Measurements from ENCODE around the gene PPP1R15A.
A peak's percentile ranks its signal among the peaks of the same experiment; 100 is the strongest.
"Not testable (repeated sequence)": the region's sequence is repeated elsewhere in the genome, so short reads cannot be mapped to it uniquely, and the experiment has no call there.

Gene PPP1R15A

DNA sequence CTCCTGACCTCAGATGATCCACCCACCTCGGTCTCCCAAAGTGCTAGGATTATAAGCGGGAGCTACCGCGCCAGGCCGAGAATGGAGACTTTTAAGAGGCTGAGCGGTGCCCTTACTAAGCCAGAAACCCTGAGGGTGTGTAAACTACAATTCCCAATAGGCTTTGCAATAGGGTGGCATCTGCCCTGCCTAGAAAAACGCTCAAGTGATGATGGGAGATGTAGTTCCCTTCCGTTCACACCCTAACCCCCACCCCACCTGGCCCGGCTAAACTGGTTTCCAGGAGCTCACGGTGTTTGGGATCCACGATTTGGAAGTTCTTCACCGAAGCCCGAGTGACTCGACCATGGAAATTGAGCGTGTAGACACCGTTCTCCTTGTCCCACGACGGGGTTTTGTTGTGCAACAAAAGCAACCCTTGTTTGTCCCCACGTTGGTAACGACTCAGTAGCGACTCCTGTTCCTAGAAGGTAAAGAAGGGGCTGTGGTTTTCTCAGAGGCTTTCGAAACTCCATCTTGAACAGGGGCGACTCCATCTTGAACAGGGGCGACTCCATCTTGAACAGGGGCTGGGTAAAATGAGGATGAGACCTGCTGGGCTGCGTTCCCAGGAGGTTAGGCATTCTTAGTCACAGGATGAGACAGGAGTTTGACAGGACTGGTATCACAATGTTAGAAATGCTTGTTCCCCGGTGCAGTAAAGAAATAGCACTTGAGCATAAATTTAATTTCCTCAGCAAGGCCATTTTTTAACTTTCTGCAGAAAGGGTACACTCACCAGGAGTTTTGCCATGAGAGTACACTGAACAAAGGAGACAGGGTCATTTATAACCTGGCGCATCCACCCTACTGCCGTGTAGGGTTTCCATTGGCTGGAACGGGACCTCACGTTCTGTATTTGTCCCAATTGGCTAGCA is 9.8 kb downstream of the PPP1R15A start:
- peak in 1 of 2 experiments; percentile 57 for DNase-seq

DNA sequence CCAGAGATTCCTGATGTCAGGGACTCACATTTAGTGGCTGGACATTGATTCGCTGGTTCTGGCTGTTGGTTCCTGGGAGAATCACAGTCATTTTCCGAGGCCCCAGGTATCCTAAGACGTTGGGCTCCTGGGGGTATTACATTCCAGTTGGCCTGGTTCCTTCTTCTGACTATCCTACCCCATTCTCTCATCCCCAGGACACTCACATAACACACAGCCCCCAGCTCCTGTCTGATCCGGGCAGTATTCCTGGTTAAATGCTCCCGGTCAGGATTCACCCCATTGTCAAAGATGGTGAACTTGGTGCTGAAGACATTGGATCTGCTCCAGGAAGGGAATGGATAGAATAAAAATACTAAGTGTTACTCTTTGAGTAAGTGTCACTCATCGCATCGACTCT is 11.5 kb downstream of the PPP1R15A start:
- DNase-seq, result no peak

DNA sequence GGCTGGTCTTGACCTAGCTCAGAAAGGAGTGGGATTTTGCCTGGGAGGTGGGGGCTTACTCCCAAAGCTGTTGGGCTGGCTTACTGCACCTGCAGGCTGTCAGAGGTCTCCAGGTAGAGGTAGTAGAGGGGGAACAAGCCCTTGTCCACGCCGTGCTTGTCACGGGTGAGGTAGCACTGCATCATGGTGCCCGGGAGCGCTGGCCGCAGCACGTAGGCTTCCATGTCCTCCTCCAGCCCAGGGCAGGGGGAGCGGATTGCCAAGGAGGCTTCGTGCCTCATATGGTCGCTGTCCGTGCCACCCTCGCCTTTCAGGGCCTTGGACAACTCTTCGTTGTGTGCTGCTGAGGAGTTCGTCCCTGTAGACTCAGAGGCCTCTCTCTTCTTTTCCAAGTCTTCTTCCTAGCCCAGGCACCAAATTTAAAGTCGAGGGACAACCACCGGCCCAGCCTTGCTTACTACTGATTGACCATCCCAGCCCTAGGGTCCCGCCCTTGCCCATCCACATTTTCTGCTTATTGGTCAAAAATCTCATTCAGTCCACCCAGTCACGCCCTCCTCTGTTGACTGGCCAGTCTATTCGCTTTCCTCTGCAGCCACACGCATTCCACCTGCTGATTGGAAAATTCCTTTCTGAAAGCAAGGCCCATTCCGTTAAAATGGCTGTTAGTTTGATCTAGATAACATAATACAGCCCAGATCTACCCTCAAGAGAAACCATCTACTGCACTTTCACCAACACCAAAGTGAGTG is 15.8 kb downstream of the PPP1R15A start:
- DNase-seq, result no peak

DNA sequence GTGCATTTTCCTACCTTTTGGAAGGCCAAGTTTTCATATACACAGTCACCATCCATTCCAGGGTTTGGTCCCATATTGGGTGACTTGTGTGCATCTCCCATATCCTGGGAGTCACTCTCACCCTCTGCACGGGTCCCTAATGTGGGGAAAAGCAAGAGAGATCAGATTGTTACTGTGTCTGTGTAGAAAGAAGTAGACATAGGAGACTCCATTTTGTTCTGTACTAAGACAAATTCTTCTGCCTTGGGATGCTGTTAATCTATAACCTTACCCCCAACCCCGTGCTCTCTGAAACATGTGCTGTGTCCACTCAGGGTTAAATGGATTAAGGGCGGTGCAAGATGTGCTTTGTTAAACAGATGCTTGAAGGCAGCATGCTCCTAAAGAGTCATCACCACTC is 17.3 kb downstream of the PPP1R15A start:
- not testable (repeated sequence) for DNase-seq

DNA sequence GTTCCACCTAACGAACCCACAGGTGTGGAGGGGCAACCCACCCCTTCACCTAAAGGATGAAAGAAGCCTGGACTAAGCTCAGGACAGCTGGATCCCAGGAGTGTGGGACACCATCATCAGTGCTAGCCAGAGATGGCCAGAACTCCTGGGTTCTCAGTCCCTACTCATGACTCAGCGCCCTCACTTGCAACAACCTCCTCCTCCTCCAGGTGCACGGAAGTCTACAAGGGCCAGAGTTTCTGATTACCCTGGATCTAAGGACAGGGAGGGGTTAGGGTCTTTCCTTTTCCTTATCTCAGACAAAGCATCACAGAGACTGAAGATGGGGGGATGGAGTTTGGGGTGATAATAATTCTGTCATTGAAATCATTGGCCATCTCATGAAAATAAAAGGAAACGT is 18.3 kb downstream of the PPP1R15A start:
- DNase-seq, result no peak

DNA sequence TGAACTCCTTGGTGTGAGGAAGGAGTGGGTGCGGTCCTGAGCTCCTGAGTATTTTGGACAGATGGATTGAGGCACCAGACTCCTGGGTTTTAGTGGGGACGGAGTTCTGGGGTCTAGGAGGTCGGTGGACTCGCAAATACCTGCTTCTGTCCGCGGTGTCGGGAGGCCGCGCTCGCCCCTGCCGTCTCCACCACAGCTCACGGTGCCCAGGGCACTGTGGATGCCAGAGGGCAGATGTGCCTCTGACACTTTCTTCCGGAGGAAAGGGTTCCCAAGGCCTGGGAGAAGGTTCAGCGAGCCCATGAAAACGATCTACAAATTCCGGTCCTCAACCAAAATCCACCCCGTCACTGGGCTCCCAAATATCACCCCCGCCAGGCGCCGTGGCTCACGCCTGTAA is 23.0 kb downstream of the PPP1R15A start:
- DNase-seq, result no peak

DNA sequence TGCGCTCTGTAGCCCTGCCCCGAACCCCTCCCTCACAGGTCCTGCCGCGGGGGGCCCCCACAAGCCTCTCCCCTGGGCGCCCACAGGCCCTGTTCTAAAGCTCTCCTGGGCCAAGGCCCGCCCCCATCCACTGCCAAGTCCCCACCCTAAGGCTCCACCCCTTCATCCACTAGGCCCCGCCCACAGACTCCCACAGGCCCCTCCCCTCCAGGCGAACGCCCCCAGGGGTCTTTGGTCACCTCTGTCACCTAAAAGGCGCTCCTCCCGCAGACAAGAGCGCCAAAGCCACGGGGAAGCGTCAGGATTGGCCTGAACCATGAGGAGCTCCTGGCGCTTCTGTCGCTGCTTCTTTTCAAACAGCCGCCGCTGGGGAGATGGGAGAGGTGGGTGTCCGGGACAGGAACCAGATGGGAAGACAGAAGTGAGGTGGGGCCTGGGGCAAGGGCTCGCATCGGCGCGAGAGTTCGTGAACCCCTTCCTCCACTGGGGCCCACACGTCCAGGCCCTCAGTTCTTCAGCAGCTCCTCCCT is 24.0 kb downstream of the PPP1R15A start:
- no peak for DNase-seq

DNA sequence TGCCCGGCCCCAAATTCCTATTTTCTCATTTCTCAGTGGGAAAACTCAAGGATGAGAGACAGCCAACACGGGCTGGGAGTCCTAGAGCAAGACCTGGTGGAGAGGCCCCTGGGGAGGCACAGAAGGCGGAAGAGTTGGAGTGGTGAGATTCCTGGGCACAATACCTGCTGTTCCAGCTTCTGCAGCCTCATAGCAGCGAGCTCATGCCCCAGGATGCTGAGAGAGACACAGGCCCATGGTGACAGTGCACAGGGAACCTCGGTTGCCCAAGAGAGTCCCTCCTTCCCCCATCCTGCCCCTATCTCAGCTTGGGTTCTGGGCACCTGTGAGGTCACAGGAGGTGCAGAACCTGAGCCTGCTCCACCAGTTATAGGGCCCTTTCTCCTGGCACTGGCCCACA is 25.0 kb downstream of the PPP1R15A start:
- DNase-seq, result no peak

DNA sequence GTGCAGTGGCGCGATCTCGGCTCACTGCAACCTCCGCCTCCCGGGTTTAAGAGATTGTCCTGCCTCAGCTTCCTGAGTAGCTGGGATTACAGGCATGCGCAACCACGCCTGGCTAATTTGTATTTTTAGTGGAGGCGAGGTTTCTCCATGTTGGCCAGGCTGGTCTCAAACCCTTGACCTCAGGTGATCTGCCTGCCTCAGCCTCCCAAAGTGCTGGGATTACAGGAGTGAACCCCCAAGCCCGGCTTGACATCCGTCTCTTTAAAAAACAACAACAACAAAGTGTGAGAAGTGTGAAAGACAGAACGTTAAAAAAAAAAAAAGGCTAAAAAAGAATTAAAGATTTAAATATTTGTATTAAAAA is 27.1 kb downstream of the PPP1R15A start:
- DNase-seq, result not testable (repeated sequence)

DNA sequence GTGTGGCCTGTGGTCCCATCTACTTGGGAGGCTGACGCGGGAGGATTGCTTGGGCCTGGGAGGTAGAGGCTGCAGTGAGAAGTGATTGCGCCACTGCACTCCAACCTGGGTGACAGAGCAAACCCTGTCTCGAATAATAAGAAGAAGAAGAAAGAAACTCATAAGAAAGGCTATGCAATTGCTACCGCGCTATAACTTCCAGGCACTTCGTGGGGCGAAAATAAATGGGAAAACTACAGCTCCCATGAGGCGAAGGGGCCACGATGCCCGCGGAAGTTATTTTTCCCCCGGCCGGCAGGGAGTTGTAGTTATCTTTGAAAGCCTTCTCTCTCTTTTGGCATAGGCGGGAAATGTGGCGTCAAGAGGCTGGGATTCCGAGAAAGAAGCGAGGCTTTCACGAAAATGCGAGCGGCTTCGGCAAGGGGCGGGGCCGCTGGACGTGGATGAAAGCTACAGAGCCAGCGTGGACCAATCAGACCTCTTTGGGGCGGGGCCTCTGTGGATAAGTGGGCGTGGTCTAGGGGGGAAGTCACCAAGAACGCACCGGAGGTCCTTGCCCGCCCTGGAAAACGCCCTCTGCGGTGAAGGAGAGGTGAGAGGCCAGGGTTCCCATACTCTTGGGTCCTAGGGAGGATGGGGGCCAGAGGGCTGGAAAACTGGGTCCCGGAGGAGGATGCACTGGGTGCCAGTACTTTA is 27.7 kb downstream of the PPP1R15A start, which contains the start of gene NUCB1:
Gene NUCB1, plus strand, starts transcription at position 532 of the 696 bp plus-strand sequence. CDS start 485 bp downstream, outside the sequence.
- DNase-seq, result peak; percentile 99

DNA sequence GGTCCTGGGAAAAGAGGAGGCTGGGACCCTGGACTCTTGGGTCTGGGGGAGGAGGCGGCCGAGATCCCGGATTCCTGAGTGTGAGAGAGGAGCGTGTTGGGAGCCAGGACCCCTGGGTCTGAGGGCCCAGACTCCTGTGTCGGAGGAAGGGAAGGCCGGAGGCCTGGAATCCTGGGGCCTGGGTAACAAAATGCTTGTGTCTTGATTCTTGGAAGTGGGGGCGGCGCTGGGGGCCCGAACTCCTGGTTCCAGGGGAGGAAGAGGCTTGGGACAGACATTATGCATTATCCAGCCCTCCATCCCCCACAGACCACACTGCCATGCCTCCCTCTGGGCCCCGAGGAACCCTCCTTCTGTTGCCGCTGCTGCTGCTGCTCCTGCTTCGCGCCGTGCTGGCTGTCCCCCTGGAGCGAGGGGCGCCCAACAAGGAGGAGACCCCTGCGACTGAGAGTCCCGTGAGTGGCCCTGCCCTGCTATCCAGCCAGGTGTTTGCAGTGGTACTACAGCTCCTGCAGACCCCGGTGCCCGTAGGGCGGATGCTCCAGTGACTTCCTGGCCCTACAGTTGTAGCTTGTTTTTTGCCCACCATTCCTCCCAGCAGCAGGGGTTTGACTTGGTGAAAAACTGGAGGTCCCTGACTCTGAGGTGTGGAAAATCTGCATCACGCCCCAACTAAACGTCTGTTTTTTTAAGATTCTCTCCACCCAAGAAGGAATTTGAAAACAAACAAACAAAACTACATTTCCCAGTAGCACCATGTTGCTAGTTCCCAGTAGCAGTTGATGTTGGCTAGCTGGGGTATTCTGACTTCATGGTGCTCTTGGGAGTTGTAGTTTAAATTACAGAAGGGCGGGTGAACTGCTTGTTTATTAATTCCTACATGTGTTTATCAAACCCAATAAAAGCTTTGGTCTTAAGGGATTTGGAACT is 28.5 kb downstream of the PPP1R15A start:
- no peak for DNase-seq

DNA sequence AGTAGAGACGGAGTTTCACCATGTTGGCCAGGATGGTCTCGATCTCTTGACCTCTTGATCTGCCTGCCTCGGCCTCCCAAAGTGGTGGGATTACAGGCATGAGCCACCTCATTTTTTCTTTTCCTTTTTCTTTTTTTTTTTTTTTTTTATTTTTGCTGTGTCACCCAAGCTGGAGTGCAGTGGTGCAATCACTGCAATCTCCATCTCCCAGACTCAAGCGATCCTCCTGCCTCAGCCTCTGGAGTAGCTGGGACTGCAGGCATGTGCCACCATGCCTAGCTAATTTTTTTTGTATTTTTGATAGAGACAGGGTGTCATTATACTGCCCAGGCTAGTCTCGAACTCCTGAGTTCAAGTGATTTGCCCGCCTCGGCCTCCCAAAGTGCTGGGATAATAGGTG is 30.1 kb downstream of the PPP1R15A start:
- DNase-seq, result not testable (repeated sequence)

DNA sequence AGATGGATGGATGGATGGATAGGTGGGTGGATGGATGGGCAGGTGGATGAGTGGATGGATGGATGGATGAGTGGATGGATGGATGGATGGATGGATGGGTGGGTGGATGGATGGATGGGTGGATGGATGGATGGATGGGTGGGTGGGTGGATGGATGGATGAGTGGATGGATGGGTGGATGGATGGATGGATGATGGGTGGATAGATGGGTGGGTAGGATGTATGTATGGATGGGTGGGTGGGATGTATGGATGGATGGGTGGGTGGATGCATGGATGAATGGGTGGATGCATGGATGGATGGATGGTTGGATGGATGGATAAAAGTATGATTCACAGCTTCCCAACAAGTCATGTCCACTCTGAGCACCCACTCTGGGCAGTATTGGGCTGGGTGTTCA is 31.6 kb downstream of the PPP1R15A start:
- not testable (repeated sequence) for DNase-seq

DNA sequence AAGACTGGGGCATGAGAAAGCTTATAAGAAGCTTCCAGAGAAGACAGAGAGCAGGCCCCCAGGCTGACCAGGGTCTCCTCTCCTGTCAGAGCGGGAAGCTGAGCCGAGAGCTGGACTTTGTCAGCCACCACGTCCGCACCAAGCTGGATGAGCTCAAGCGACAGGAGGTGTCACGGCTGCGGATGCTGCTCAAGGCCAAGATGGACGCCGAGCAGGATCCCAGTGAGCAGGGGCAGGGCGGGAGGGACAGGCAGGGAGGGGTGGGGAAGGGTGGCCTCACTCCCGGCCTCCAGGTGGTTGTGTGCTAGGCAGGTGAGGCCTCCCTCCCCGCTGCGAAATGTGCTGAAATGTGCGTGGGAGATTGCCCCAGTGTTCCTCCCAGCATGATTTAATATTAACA is 33.4 kb downstream of the PPP1R15A start:
- no peak for DNase-seq

DNA sequence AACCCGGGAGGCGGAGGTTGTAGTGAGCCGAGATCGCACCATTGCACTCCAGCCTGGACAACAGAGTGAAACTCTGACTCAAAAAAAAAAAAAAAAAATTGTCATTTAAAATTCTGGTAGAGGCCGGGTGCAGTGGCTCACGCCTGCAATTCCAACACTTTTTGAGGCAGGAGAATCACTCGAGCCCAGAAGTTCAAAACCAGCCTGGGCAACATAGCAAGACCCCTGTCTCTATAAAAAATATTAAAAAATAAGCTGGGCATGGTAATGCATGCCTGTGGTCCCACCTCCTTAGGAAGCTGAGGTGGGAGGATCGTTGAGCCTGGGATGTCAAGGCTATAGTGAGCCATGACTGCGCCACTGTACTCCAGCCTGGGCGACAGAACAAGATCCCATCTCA is 34.1 kb downstream of the PPP1R15A start:
- no peak for DNase-seq

DNA sequence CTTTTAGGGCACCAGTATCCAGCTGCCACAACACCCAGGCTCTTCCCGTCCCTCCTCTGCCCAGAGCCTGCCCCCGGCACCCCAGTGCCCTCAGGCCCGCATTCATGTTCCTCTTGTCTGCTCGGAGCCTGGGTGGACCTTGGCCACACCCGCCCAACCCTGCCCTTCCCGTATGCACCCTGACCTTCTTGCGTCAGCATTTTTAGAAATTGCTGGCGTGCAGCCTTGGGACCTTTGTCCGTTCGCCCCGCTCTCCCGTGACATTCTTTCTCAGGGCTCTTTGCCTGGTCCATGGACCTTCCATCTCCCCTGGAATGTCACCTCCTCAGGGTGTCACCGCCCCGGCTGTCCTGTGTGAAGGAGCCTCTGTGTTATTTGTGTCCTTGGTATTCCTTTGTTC is 35.5 kb downstream of the PPP1R15A start:
- DNase-seq, result no peak

DNA sequence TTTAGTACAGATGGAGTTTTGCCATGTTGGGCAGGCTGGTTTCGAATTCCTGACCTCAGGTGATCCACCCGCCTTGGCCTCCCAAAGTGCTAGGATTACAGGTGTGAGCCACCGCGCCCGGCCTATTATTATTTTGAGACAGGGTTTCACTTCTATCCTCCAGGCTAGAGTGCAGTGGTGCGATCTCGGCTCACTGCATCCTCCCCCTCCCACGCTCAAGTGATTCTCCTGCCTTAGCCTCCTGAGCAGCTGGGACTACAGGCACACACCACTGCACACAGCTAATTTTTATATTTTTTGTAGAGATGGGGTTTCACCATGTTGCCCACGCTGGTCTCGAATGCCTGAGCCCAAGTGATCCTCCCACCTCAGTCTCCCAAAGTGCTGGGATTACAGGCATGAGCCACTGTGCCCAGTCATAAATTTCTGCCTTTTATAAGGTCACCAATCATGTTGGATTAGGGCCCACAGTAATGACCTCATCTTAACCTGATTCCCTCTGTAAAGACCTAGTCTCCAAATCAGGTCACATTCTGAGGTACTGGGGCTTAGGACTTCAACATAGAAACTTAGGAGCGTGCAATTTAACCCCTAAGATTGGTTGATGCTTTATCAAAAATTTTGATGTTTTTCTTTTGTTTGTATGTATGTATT is 37.3 kb downstream of the PPP1R15A start:
- not testable (repeated sequence) for DNase-seq

DNA sequence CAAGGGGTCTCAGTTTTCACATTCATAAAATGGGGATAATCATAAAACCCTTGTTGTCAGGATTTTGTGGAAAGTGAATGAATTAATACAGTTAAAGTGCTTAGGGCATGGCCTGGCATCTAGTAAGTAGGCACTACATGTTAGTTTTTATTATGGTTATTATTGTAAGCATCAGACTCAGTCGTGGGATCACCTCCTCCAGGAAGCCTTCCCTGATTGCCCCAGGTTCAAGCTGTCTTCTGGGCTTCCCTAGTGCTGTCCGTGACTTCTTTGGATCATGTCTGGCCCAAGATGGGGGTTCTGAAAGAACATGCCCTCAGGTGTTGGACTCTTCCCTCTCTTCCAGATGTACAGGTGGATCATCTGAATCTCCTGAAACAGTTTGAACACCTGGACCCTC is 38.6 kb downstream of the PPP1R15A start:
- DNase-seq, result no peak

DNA sequence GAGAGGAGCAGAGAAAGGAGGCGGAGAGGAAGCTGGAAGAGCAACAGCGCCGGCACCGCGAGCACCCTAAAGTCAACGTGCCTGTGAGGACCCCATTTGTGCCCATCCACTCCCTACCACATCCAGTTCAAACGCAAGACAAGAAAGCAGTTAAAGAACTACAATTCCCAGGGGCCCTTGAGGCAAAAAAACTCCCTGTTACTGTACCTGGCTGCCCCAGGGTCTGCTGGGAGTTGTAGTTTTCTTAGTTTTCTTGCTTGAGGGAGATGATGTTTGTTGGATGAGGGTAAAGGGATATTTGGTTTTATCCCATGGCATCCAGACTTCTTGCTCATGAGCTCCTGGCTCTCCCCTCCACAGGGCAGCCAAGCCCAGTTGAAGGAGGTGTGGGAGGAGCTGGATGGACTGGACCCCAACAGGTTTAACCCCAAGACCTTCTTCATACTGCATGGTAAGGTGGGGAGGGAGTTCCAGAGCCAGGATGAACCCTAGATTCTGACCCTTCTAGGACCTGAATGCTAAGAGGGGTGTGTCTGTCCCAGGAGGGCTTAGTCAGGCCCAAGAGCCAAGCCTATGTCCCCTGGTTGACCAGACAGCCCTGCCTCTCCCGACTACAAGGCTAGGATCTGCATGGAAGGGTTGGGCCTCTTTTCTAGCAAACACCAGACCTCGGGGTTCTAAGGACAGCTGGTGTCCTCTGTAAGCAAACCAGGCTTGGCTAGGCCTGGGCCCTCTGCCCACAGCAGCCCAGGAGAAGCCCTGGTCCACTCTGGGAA is 41.1 kb downstream of the PPP1R15A start:
- DNase-seq, result peak; percentile 29 to 49

DNA sequence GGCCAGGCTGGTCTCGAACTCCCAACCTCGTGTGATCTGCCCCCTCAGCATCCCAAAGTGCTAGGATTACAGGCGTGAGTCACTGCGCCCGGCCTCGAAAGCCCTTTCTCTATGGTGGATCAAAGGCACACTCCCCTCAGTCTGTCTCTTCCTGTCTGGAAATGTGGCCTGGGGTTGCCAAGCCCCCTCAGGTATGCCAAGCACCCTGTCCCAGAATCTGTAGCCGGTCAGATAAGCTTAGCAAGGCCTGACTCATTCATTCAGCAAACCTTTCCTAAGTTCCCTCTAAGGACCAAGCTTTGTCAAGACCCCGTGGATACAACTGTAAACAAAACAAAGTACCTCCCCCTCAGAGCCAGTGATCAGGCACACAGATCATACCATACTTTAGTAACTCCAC is 42.0 kb downstream of the PPP1R15A start:
- no peak for DNase-seq

DNA sequence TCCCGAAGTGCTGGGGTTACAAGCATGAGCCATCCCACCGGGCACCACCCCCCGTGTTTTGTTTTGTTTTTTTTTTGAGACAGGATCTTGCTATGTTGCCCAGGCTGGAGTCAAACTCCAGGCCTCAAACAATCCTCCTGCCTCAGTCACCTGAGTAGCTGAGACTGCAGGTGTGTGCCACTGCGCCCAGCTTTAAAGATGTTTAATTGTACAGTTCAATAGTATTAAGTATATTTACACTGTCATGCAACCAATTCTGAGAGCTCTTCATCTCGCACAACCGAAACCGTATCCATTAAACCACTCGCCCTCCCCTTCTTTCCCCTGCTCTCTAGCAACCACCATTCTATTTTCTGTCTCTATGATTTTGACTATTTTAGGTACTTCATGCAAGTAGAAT is 43.5 kb downstream of the PPP1R15A start:
- DNase-seq, result no peak

Measured in NCI-H1930 (cell line).